NCI-H146 (cell line): Measurements from ENCODE around the gene RPL27.
"Not testable (repeated sequence)": the region's sequence is repeated elsewhere in the genome, so short reads cannot be mapped to it uniquely, and the experiment has no call there.

Experiments
- DNase-seq: peaks from one replicate; lab custom pipeline; 2025; lab: John Stamatoyannopoulos, UW

The RPL27 gene

DNA sequence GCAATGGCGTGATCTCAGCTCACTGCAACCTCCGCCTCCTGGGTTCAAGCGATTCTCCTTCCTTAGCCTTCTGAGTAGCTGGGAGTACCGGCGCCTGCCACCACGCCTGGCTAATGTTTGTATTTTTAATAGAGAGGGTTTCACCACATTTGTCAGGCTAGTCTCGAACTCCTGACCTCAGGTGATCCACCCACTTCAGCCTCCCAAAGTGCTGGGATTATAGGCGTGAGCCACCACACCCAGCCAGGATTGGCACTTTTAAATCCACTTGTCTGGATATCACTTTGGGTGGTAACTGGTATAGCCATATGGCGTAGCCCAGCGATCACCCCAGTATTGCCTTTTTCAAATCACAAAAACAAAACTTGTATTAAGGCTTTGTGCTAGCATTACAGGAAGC lies 4.3 kb upstream of the RPL27 start:
- DNase-seq, result not testable (repeated sequence)

- no peak for DNase-seq
Measured at GRCh38 chr17:42997390-42997983, 732 bp upstream of the RPL27 start.

DNA sequence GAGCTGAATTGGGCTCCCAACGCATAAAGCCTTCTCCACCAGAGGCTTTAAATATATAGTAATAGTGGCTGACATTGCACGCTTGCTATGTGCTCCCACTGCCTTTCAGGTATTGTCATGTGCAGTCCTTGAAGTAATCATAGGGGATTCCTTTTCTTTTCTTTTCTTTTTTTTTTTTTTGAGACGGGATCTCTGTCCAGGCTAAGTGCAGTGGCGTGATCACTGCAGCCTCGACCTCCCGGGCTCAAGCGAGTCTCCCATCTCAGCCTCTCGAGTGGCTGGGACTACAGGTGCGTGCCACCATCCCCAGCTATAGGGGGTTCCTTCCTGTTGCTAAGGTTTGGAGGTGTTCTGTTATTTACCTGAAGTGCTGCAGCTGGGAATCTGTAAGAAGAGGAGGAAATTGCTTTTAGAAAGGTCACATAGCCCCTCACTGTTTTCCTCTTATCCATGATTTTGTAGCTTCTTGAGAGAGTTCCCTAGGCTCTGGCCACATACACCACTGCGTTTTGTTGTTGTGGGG lies 845 bp downstream of the RPL27 start:
- DNase-seq, result no peak

DNA sequence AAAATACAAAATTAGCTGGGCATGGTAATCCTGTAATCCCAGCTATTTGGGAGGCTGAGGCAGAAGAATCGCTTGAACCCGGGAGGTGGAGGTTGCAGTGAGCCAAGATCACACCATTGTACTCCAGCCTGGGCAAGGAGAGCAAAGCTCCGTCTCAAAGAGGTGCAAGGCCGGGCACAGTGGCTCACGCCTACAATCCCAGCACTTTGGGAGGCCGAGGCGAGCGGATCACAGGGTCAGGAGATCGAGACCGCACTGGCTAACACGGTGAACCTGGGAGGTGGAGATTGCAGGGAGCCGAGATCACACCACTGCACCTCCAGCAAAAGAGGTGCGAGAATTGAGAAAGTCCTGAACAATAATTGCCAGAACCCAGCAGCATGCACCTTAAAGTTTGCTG lies 2.7 kb downstream of the RPL27 start:
- not testable (repeated sequence) for DNase-seq

DNA sequence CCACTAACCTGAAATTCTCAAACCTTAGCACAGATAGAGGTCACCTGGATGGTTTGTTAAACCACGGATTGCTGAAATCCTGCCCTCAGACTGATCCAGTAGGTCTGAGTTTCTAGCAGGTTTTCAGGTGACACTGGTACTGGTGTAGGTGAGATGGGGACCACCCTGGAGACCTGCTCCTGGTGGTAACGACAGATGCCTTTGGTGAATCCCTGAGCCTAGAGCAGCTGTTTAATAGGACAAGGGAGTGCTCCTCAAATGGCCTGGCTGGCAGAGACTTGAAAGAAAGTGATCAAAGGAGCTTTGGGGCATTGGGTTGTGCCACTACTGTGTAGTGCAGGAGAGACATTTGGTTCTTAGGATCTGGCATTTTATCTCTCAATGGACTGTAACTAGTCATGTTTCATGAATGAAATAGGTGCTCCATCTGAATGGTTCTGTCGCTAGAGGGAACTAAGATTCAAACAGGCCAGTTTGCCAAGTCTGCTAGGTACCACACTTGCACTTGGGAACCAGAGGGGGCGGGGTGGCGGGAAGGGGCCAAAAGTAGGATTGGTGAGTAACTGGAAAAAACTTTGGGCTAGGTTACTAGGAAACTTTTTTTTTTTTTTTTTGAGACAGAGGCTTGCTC lies 5.4 kb downstream of the RPL27 start:
- DNase-seq, result no peak

GRCh38 chr17:43006639-43007551 lies 8.7 kb downstream of the RPL27 start, which contains the start of gene IFI35:
TSS of gene IFI35 (plus strand) at chr17:43006784. CDS start at chr17:43006948, 164 bp downstream.
- peak; percentile 57 for DNase-seq

- no peak for DNase-seq
Measured at GRCh38 chr17:43010667-43011308, 12.6 kb downstream of the RPL27 start.

DNA sequence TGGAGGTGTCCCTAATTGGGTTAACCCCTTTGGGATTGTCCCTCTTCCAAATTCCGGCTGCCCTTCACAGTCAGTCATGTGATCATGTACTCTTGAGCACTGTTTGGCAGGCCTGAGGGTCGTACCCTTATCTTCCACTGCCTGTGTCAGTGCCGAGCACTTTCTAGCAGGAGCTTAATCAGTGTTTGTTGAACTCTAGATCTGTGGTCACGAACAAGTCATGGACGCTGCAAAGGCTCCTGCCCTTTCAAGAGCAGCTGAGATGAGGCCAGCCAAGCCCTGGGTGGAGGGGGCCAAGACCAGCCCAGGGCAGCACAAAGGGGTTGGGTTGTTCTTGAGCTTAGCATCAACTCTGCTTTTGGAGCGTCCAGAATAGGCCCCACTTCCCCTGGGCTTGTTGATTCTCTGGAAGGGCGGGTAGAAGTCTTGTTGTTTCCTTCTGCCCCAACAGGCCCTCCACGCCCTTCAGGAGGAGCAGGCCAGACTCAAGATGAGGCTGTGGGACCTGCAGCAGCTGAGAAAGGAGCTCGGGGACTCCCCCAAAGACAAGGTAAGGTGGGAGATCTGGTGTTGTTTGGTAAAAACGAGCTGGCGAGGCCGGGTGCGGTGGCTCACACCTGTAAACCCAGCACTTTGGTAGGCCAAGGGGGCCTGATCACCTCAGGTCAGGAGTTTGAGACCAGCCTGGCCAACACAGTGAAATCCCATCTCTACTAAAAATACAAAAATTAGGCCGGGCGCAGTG lies 13.7 kb downstream of the RPL27 start:
- no peak for DNase-seq

DNA sequence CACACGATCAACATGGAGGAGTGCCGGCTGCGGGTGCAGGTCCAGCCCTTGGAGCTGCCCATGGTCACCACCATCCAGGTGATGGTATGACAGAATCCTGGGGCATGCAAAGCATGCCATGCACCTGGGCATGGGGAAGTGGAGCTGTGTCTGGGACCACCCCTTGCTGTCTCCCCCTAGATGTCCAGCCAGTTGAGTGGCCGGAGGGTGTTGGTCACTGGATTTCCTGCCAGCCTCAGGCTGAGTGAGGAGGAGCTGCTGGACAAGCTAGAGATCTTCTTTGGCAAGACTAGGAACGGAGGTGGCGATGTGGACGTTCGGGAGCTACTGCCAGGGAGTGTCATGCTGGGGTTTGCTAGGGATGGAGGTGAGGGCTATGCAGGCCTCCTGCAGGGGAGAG lies 15.1 kb downstream of the RPL27 start:
- no peak for DNase-seq

DNA sequence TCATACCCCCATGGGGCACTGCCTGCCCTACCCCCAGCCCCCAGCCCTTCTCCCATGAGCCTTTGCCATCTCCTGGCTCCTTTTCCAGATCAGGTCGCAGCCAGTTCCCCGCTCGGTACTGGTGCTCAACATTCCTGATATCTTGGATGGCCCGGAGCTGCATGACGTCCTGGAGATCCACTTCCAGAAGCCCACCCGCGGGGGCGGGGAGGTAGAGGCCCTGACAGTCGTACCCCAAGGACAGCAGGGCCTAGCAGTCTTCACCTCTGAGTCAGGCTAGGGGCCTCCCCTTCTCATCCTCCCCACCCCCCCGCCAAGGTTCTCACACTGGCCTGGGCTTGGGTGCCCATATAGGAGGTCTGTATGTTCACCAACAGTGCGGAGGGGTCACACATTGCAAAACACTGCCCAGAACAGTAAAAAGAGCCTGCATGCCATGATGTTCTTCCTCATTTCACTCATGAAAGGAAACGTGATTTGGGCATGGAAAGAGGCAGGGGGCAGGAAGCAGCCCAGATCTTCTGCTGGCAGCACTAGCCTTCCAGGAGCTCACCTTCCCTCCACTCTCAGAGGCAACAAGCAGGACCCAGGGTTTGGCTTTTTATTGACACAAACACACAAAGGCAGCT lies 15.9 kb downstream of the RPL27 start:
- DNase-seq, result no peak

DNA sequence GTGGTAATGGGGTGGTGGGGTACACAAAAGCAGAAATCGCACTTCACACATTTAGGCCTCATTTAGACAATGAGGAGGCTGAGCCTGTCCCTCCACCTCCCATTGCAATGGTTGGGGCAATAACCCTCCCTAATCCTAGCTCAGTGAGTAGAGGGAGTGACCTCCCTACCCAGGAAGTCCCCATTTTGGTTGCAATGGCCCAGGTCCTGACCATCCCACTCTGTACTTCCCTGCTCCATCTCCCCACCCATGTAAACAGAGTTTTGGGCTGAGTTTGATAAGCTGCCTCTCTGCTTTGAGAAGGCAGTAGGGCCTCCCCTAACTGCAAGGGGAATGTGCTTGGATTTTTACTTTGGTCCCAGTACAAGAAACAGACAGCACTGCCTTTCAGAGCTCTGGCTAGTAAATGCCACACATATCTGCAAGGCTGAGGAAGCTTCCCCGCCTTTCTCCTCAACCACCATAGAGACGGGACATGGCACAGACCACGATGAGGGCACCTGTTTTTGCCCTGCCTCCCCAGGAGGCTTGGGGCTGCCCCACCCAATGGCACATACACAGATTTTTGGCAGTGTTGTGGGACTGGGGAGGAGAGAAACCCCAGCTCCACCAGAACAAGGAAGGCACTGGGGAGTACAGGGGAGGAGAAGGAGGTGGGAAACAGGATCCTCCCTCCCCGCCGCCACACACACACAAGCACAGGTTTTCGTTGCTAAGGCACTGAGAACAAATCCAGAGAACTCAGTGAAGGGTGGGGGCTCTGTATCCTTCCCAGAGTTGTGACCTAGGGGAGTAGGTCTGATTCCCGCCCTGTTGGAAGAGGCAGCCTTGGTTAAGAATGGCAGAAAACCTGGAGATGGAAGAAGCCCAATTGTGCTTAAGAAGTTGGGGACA lies 16.7 kb downstream of the RPL27 start:
- no peak for DNase-seq

DNA sequence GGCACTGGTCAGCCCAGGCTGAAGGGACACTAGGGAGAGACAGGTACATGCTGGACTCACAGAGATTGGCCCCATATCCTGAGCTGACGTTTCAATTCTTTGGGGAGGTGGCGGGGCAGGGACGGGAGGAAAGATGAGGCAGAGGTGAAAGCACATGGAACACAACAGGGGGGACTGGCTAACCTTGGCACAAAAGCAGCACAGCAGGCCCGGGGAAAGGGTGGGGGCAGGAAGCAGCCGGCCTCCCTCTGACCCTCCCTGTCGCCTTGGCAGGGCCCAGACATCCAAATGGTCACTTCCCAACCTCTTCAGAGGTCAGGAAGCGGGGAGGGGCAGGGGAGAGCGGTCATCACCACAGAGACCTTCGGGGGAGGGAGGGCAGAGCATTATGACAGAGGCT lies 17.4 kb downstream of the RPL27 start:
- DNase-seq, result no peak

- no peak for DNase-seq
Measured at GRCh38 chr17:43016216-43016615, 18.0 kb downstream of the RPL27 start.

GRCh38 chr17:43018008-43018853 lies 20.0 kb downstream of the RPL27 start:
- peak; percentile 25 for DNase-seq

GRCh38 chr17:43018932-43019331 lies 20.7 kb downstream of the RPL27 start:
- DNase-seq, result no peak

DNA sequence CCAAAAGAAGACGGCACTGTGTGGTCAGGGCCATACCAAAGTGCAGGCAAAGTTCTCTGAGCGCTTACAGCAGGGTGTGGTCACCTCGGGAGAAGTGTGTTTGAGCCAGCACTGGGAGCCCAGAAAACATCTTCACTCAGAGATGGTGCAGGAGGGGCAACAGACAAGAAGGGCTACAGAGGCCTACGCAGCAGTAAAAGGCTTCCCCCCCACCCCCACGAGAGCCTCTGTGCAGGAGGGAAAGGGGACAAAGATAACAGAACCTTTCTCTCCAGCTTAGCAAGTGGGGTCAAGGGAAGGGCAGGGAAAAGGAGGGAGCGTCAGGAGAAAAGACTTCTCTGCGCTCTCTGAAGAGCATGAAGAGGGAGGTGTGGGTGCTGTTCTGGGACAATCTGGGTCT lies 21.2 kb downstream of the RPL27 start:
- DNase-seq, result no peak

- no peak for DNase-seq
Measured at GRCh38 chr17:43020030-43020621, 21.9 kb downstream of the RPL27 start.
